ENCODE results near the gene ACAP3.

- TF ChIP-seq CTCF (IDR thresholded peaks at IDR 0.05): no peak
- TF ChIP-seq POLR2A (IDR thresholded peaks at IDR 0.05): no peak
- no peak for TF ChIP-seq POLR2AphosphoS5 (IDR thresholded peaks at IDR 0.05)
Observed at GRCh38 chr1:1272341-1273208, 35.2 kb downstream of the ACAP3 start.

All from prostate gland (tissue), 2 donors.